NCI-H748 (cell line): ENCODE results near the gene EPYC.
A peak's percentile ranks its signal among the peaks of the same experiment; 100 is the strongest.
"Not testable (repeated sequence)": the region's sequence is repeated elsewhere in the genome, so short reads cannot be mapped to it uniquely, and the experiment has no call there.

Experiments used
- DNase-seq: peaks from one replicate; lab custom pipeline; 2025; ENCODE audit not compliant: unreplicated experiment; lab: John Stamatoyannopoulos, UW

EPYC gene

GRCh38 chr12:90991952-90992465 lies 12.8 kb downstream of the EPYC start:
- DNase-seq, result no peak

DNA sequence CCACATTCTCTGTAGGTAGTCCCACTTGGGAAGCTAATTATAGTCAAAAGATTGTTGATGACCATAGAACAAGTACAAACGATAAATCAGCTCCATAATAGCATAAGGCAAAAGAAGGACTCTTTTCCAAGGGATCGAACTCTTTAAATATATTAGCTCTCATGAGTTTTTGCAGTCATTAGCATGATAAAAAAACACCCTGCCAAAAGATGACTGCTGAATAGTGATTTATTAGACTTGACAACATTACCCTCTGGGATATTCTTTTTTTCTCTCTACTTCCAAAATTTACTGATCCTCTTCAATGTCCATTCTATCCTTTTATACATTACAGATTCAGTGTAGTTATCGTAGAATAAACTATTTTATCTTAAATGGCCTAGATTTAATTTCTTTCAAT lies 14.2 kb downstream of the EPYC start:
- DNase-seq, result no peak

DNA sequence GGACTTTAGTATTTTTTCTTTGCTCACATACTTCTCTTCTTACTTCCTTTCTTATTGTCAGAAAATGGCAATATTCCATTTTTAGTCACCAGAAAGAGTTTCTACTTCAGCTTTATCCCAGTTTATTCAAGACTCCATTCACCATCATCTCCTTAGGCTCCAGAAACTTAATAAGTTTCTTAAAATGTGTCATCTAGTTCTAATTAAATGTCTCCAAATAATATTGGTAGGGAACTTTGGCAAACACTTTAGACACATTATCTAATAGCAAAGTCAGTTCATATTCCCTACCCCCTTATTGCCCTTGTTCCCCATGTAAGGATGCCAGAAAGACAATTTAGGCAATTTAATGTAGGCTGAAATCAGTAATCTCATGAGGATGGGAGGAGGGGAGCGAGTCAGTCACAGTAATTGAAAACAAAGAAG lies 15.1 kb downstream of the EPYC start:
- DNase-seq, result no peak

GRCh38 chr12:90987520-90987919 lies 17.3 kb downstream of the EPYC start:
- DNase-seq, result no peak

- DNase-seq, result no peak
These were observed 17.7 kb downstream of the EPYC start for GRCh38 chr12:90987101-90987500.

DNA sequence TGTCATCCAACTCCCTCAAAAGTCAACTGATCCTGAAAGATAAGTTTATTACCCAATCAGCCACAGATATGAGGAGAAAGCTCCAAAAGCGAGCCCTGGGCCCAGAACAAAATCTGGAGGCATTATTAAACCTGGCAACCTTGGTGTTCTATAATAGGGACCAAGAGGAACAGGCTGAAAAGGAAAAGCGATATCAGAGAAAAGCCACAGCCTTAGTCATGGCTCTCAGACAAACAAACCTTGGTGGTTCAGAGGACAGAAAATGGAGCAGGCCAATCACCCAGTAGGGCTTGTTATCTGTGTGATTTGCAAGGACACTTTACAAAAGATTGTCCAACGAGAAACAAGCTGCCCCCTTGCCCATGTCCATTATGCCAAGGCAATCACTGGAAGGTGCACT lies 19.4 kb downstream of the EPYC start:
- not testable (repeated sequence) for DNase-seq

GRCh38 chr12:90984114-90984513 lies 20.7 kb downstream of the EPYC start:
- no peak for DNase-seq

DNA sequence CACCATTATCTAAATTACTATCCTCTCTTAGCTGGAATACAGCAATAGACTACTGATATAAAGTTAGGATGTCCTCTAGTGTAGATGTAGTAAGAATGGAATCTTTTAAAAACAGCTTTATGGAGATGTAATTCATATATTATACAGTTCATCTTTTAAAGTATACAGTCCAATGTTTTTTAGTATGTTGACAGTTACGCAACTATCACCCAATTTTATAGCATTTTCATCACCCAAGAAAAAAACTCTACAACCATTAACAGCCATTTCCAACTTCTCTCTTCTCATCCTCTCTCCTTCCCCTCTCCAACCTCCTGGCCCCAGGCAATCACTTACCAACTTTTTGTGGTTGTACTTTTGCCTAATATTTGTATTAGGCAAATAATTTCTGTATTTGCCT lies 22.6 kb downstream of the EPYC start:
- DNase-seq, result no peak

GRCh38 chr12:90979951-90980350 lies 24.8 kb downstream of the EPYC start:
- no peak for DNase-seq

GRCh38 chr12:90979019-90979418 lies 25.8 kb downstream of the EPYC start:
- DNase-seq, result no peak

DNA sequence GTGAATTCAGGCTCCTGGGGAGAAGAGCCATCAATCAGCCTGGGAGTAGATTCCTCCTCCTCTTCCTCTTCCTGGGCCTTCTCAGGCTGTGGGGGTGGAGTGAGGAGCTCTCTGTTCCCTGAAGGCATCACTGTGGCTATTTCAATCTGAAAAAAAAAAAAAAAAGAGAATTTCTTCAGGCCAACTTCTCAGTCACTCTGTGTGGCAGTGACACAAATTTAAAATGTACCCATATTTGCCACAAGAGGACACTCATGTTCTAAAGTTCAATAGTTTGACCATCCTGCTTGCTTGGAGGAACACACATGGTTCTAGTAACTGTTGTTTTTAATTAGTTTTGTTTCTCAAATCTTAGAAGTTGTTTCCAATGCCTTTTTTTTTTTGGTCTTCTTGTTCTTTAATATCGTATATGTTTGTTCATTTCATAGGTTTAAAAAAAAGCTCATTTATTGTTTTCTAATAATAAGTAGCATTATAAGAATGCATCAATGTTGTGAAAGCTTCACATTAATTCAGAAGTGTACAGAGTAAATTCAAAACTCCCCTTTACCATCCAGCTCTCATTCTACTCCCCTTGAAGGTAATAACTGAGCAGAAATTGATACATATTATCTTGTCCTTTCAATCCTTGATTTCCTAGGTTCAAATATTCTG lies 26.5 kb downstream of the EPYC start:
- peak; percentile 44 for DNase-seq

DNA sequence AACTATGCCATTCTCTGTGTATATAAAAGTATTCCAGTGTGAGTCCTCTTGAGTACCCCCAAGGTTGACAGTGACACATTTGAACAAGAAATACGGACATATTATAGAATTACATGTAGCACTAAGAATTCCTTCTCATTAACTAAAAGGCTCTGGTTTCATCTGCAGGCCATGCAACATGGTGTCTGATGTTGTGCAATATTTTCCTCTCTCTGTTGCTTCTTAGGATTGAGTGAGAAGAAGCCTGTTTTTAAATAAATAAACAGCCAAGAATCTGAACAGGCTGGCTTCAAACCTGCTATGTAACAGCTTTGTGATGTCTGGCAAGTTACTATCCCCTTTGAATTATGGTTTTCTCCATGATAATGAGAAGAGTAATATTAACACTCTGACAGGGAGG lies 27.5 kb downstream of the EPYC start:
- no peak for DNase-seq

DNA sequence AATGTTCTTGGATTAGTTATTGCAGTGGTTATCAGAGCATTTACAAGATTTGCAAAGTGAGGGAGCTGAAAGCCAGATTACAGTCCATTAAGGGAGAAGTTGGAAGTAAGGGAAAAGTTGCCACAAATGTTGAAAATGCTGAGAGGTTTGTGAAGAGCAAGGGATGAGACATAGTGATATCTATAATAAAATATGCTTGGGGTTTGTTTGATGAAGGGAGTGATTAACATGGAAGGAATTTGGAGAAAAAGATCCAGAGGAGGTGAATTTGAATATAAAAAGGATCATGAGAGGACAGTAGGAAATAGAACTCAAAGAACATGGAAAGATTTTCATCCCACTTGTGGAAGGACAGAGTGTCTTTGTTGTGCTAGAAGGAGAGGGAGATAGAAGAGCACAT lies 30.5 kb downstream of the EPYC start:
- DNase-seq, result no peak

DNA sequence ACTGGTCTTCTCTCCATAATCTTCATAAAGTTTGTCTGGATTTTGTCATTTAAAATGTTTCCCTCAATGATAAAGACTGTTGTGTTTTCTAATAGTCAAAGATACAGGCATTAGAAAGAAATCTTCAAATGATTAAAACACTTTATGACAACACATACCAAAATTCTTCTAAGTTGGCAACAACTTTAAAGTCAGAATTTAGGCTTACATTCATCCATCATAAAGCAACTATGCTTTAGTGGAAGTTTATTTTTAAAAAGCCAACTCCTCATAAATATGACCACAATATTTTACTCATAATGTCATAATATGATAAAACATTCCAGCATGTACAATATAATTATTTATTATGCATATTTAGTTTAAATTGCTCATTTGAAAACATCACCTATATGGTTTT lies 32.5 kb downstream of the EPYC start:
- DNase-seq, result no peak

DNA sequence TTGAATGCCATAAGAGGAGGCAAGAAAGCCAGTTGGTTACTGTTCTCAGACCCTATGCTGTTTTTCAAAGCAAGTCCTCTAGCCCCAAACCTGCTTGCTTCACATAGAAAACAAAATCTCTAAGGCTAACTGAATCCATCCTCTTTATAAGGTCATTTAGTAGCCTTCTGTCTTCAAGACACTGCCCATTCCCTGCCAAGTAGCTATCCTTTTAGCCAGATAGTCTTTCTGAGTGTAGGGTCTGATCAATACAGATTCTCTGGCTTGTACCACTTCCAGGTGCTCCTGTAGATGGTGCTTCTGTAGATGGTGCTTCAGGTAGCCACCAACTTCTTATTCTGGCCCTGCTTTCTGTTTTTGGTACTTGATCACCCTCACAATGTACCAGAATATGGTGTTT lies 33.9 kb downstream of the EPYC start:
- DNase-seq, result no peak

GRCh38 chr12:90970471-90970870 lies 34.3 kb downstream of the EPYC start:
- no peak for DNase-seq

DNA sequence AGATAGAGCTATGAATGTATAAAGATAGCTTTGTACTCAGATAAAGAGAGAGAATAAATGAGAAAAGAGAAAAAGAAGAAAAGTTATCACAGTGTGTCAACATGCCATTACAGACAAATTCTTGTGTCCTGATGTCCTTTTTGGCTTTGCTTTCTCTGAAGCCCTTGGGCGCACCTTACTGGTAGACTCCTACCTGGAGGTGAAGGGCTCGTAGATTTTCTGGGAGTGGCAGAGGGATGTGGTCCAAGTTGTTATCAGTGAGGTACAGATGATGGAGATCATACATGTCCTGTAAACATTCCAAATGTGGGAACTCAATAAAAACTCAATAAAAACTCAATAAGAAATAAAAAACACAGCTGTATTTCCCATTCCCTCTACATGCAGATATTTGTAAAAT lies 34.9 kb downstream of the EPYC start:
- DNase-seq, result no peak

GRCh38 chr12:90969346-90969745 lies 35.4 kb downstream of the EPYC start:
- no peak for DNase-seq

GRCh38 chr12:90965204-90965603 lies 39.6 kb downstream of the EPYC start:
- DNase-seq, result no peak

- no peak for DNase-seq
These were observed 40.2 kb downstream of the EPYC start for GRCh38 chr12:90964616-90965015.

DNA sequence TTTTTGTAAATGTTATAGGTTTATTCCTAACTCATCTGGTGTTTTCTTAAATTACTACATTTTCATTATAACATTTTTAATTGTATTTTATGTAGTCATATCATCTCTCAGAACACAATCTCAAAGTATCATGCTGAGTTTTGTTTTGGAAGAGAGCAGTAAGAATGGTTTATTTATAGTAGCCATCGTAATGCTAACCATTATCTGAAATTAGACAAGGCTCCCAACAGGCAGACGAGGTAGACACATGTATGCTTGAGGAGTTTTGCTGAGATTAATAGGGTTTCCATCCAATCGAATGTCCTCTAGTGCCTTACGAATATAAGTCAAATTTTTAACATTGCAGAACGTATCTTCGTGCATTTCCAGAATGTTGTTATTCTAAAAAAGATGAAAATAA lies 40.8 kb downstream of the EPYC start:
- no peak for DNase-seq

- no peak for DNase-seq
These were observed 43.6 kb downstream of the EPYC start for GRCh38 chr12:90961154-90961553.

DNA sequence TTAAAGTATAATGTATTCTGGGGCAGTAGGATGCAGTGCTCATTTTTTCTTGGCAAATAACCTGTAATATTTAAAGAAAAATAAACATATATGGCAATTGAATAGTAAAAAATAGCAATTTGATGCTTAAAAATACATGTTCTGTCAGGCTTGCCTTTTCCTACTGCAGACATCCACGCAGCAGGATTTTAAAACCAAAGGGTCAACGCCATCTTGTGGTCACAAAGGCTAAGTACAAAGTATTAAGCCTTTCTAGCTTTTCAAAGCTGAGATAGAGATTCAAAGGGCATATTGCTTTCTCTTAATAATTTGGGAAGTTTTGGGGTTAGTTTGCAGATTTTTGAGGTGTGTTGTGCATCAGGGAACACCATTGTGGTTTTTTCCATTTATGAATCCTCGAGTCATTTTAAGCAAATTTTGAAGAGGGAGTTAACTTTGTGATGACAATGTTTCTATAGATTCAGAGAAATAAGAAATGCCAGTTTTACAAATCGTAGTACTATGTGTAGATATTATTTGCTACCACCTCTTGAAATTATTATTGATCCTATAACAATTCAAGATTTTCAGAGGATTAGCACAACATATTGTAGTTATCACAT lies 45.1 kb downstream of the EPYC start:
- peak; percentile 50 for DNase-seq
